ENCODE data around the gene FAT1. TPM values are rescaled to one million over a fixed set of nuclear protein-coding genes. Genes with fewer than 3 reads are reported as not detected.

Gene FAT1
- total RNA-seq, 2 donors from 2014 or later = not detected

DNA sequence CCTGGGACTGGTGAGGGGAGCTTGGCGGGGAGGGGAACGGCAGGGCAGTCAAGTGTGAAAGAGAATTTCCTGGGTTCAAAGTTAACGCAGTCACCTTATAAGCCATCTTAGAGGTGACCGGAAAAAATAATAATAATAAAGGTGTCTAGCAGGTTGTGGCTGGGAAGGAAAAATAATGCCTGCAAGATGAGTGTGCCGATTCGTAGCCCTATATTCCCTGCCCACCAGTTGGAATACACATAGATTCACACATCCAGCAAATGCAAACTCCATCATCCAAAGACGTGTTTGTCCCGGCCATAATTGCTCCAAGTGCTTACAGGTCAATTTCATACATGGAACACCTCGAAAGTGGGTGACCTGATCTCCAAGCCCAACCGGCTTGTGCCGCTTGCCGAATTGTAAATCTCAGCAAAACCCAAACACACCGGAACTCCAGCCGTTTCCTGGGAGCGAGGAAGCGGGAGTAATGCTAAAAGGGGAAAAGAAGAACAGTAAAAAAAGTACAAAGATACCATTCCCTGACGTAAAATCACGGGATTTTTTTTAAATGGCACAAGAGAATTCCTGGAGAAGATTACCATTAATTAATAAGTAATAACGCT is 1.3 kb upstream of the FAT1 start:
- no peak for ATAC-seq
- H3K4me1 Mint-ChIP-seq (ENCODE audit: low read depth in 2 of 2) = peaks cover 0 to 5% of the 10 kb centered on the region in 2 donors
- peaks cover 26 to 29% of the 10 kb centered on the region in 2 donors for H3K27me3 Mint-ChIP-seq
- H3K4me3 Mint-ChIP-seq = no peak overlapping the region
- no peak for DNase-seq (ENCODE audit: low spot score)
- H3K36me3 Mint-ChIP-seq = peaks cover 5% of the 10 kb centered on the region
- no peak overlapping the region for H3K27ac Mint-ChIP-seq
- H3K9me3 Mint-ChIP-seq = no peaks in the 10 kb centered on the region

GRCh38 chr4:186724058-186724863 is 605 bp upstream of the FAT1 start:
- Mint-ChIP-seq H3K9me3 (no peaks in the 10 kb centered on the region), H3K36me3 (peaks cover 5% of the 10 kb centered on the region), H3K27me3 (peaks cover 26 to 29% of the 10 kb centered on the region in 2 donors), H3K27ac (no peak overlapping the region), H3K4me1 (ENCODE audit: low read depth in 2 of 2) (peaks cover 0 to 5% of the 10 kb centered on the region in 2 donors), H3K4me3 (no peak overlapping the region)
- DNase-seq (ENCODE audit: low spot score) (no peak), ATAC-seq (no peak)

GRCh38 chr4:186722796-186723291 is 812 bp downstream of the FAT1 start:
- peaks cover 1% of the 10 kb centered on the region for H3K9me3 Mint-ChIP-seq
- H3K36me3 Mint-ChIP-seq = peaks cover 5% of the 10 kb centered on the region
- no peak overlapping the region for H3K27ac Mint-ChIP-seq
- DNase-seq (ENCODE audit: low spot score) (no peak), ATAC-seq (no peak)
- no peak overlapping the region for H3K4me3 Mint-ChIP-seq
- H3K27me3 Mint-ChIP-seq = peaks cover 23 to 26% of the 10 kb centered on the region in 2 donors
- H3K4me1 Mint-ChIP-seq (ENCODE audit: low read depth in 2 of 2) = peaks cover 0 to 5% of the 10 kb centered on the region in 2 donors

DNA sequence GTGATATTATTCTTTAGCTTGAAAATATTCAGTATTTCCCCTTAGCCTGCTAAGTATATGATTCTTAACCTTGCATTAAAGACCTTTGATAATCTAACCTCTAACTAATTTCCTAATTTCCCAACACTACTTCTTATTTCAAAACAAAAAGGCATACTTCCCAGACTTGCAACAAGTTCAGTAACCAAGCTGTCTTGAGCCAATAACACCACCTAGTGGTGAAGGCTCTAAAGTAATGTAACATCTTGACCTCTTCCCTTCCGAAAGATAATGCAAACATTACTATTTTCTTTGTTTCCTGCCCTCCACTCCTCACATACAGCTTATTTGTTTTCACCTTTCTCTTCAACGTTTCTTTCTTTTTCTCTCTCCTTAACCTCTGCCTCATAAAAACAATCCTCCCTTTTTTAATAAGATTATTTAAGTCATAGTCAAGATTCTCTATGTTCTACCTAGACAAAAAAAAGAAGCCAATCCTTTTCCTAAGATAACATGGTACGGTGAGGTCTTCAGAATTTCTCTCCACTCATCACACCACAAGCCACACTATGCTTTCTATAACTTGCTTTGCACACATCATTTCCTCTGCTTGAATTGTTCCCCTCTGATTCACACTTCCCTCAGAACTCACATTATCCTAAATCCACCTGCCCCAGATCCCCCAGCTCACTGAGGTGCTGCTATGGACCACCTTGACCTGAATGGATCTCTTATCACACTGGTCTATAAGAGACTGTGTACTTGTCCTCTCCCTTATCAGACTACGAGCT is 3.5 kb downstream of the FAT1 start:
- H3K4me1 Mint-ChIP-seq (ENCODE audit: low read depth in 2 of 2) = no peaks in the 10 kb centered on the region
- H3K36me3 Mint-ChIP-seq = peaks cover 5% of the 10 kb centered on the region
- ATAC-seq = no peak
- H3K27ac Mint-ChIP-seq = no peak overlapping the region
- H3K4me3 Mint-ChIP-seq = no peak overlapping the region
- H3K9me3 Mint-ChIP-seq = peaks cover 4% of the 10 kb centered on the region
- peaks cover 12 to 13% of the 10 kb centered on the region in 2 donors for H3K27me3 Mint-ChIP-seq
- no peak for DNase-seq (ENCODE audit: low spot score)

DNA sequence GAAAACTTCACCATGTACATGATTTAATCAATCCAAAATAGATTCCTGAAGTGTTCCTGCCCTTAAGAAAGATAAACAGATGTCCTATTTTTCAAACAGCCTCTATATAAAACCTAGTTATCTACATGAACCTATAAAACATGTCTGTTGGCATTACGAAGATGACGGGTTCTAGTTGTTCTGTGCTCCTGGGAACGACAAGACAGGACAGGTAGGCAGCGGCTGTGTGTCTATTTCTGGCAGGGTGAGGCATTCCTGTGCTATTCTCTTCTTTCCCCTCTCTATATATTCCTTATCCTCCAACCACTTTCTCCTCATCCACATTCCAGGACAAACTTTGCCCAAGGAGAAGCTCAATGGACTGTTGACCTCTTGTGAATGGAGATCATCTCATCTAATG is 6.1 kb downstream of the FAT1 start:
- ATAC-seq (no peak), DNase-seq (ENCODE audit: low spot score) (no peak)
- no peak overlapping the region for H3K27ac Mint-ChIP-seq
- H3K4me1 Mint-ChIP-seq (ENCODE audit: low read depth in 2 of 2) = no peaks in the 10 kb centered on the region
- peaks cover under 1% of the 10 kb centered on the region for H3K36me3 Mint-ChIP-seq
- peaks cover 4% of the 10 kb centered on the region for H3K9me3 Mint-ChIP-seq
- H3K27me3 Mint-ChIP-seq = peaks cover 2 to 3% of the 10 kb centered on the region in 2 donors
- no peak overlapping the region for H3K4me3 Mint-ChIP-seq

DNA sequence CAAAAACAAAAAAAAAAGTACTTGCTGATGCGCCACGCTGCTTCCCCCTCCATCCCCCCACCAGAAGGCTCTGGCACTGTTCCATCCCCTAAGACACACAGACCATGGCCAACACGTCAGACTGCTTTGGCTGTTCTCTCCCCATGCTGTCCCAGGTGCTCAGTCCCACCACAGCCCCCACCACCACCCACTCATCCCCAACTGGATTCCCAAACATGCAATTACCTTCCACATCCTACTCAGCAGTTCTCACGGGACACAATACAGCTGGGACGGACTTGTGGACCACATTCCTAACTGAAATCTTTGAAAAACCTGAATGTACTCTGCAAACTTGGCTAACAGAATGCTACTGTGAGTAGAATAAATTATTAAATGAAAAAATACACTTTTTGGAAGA is 8.6 kb downstream of the FAT1 start:
- DNase-seq (ENCODE audit: low spot score) (no peak), ATAC-seq (no peak)
- H3K4me3 Mint-ChIP-seq = no peak overlapping the region
- no peaks in the 10 kb centered on the region for H3K4me1 Mint-ChIP-seq (ENCODE audit: low read depth in 2 of 2)
- H3K27me3 Mint-ChIP-seq = no peaks in the 10 kb centered on the region
- no peak overlapping the region for H3K27ac Mint-ChIP-seq
- H3K9me3 Mint-ChIP-seq = peaks cover 4% of the 10 kb centered on the region
- no peaks in the 10 kb centered on the region for H3K36me3 Mint-ChIP-seq

DNA sequence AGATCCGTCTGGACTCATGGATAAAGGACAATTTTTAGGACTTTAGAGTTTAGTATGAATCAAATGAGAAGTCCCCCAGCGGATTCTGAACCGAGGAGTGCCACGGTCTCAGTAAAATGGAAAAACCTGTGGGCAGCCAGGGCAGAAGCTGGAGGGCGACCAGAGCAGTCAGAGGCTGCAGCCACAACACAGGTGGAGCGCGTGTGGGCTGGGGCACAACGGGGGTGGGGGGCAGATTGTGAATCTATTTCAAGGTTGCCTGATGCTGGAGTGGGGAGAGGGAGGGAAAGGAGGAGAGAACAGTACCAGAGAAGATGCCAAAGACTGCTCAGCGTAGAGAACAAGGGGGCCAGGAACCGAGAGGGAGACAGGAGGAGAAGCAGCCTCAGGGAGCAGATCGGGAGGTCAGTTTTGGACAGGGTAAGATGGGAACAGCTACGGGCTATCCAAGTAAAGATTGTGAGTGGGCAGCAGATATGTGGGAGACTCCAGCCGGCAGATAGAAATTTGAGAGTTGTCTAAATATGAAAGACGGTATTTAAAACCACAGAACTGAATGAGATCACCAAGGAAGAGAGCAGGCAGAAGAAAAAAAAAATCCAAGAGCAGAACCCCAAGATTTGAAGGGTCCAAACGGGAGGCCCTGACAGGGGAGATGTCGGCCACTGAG is 9.5 kb downstream of the FAT1 start:
- ATAC-seq = no peak

DNA sequence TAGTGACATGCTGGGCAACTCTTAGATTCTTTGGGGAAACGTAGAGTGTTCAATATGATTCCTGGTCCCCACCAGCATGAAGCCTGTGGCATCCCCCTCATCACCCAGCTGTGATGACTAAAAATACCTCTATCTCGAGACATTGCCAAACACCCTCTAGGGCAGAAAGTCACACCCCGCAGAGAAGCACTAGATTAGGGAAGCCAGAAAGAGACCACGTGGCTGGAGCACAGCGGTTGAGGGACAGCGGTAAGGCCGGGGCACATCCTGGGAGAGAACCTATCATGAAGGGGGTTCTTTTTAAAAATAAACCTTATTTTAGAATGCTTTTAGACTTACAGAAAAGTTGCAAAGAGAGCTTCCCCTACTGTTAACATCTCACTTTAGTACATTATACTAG is 11.0 kb downstream of the FAT1 start:
- Mint-ChIP-seq H3K27ac (no peak overlapping the region), H3K4me3 (no peak overlapping the region), H3K4me1 (ENCODE audit: low read depth in 2 of 2) (no peaks in the 10 kb centered on the region), H3K9me3 (peaks cover 6% of the 10 kb centered on the region), H3K36me3 (no peaks in the 10 kb centered on the region), H3K27me3 (no peaks in the 10 kb centered on the region)
- DNase-seq (ENCODE audit: low spot score) = no peak
- ATAC-seq = no peak

More for the DNA sequence above, 9.5 kb downstream of the FAT1 start:
- Mint-ChIP-seq H3K36me3 (no peaks in the 10 kb centered on the region), H3K9me3 (peaks cover 8% of the 10 kb centered on the region), H3K4me1 (ENCODE audit: low read depth in 2 of 2) (no peaks in the 10 kb centered on the region), H3K27me3 (no peaks in the 10 kb centered on the region), H3K4me3 (no peak overlapping the region), H3K27ac (no peak overlapping the region)
- no peak for DNase-seq (ENCODE audit: low spot score)

DNA sequence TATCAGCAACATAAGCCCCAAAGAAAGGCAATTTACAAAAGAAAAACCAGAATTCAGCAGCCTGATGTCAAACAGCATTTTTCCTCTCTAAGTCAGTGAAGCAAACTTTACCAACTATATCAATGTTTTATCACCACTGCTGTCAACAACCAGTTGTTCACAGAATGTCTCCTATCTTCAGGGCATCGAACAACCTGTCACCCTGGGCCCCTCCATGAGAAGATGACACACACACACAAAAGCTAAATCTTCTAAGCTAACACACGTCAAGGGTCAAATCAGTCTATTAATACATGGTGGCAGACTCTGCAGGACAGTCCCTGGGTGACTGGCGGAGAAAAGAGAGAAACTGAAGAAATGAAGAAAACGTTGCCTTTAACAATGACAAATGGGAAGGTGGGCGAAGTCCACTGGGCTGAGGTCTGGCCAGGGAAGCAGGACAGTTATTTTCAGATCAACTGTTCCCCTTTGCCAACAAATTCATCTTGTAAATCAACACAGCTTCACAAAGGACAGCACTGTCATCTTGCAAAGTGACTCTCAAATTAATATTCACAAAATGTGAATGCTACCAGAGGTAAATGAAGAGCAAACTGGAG is 13.0 kb downstream of the FAT1 start:
- H3K27me3 Mint-ChIP-seq = no peaks in the 10 kb centered on the region
- no peak for DNase-seq (ENCODE audit: low spot score)
- H3K4me3 Mint-ChIP-seq = no peak overlapping the region
- ATAC-seq = no peak
- peaks cover 8% of the 10 kb centered on the region for H3K9me3 Mint-ChIP-seq
- no peak overlapping the region for H3K27ac Mint-ChIP-seq
- no peaks in the 10 kb centered on the region for H3K4me1 Mint-ChIP-seq (ENCODE audit: low read depth in 2 of 2)
- no peaks in the 10 kb centered on the region for H3K36me3 Mint-ChIP-seq

DNA sequence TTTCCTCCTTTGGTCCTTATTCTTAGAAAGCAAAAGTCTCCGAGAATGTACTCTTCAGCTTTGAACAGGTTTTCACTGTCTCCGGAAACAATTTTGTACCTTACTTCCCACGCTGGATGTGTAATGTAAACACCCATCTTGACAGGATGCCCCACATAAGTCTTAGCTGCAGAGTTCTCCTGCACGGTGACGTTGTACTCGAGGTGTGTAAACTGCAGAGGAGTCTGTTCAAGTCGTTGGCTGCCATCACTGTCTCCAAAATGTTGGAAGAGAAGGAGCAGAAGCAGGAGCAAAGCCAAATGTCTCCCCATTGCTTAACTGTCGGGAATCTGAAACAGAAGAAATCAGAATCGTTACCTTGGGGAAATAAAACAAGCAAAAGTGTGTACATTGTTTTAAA is 14.1 kb downstream of the FAT1 start:
- ATAC-seq = no peak
- Mint-ChIP-seq H3K9me3 (peaks cover 8% of the 10 kb centered on the region), H3K27me3 (no peaks in the 10 kb centered on the region), H3K4me3 (no peak overlapping the region), H3K36me3 (no peaks in the 10 kb centered on the region), H3K4me1 (ENCODE audit: low read depth in 2 of 2) (no peaks in the 10 kb centered on the region), H3K27ac (no peak overlapping the region)
- DNase-seq (ENCODE audit: low spot score) = no peak

- H3K4me1 Mint-ChIP-seq (ENCODE audit: low read depth in 2 of 2) = no peaks in the 10 kb centered on the region
- no peak overlapping the region for H3K27ac Mint-ChIP-seq
- H3K4me3 Mint-ChIP-seq = no peak overlapping the region
- H3K9me3 Mint-ChIP-seq = peaks cover 8% of the 10 kb centered on the region
- DNase-seq (ENCODE audit: low spot score) (no peak), ATAC-seq (no peak)
- H3K27me3 Mint-ChIP-seq = no peaks in the 10 kb centered on the region
- no peaks in the 10 kb centered on the region for H3K36me3 Mint-ChIP-seq
Observed at GRCh38 chr4:186708554-186708953, 15.1 kb downstream of the FAT1 start.

GRCh38 chr4:186707996-186708395 is 15.7 kb downstream of the FAT1 start:
- H3K4me3 Mint-ChIP-seq = no peak overlapping the region
- H3K36me3 Mint-ChIP-seq = no peaks in the 10 kb centered on the region
- no peaks in the 10 kb centered on the region for H3K27me3 Mint-ChIP-seq
- DNase-seq (ENCODE audit: low spot score) (no peak), ATAC-seq (no peak)
- H3K4me1 Mint-ChIP-seq (ENCODE audit: low read depth in 2 of 2) = no peaks in the 10 kb centered on the region
- no peak overlapping the region for H3K27ac Mint-ChIP-seq
- H3K9me3 Mint-ChIP-seq = peaks cover 8% of the 10 kb centered on the region

GRCh38 chr4:186707574-186707973 is 16.1 kb downstream of the FAT1 start:
- H3K4me3 Mint-ChIP-seq = no peak overlapping the region
- no peaks in the 10 kb centered on the region for H3K27me3 Mint-ChIP-seq
- no peaks in the 10 kb centered on the region for H3K36me3 Mint-ChIP-seq
- H3K9me3 Mint-ChIP-seq = peaks cover 8% of the 10 kb centered on the region
- ATAC-seq (no peak), DNase-seq (ENCODE audit: low spot score) (no peak)
- no peak overlapping the region for H3K27ac Mint-ChIP-seq
- no peaks in the 10 kb centered on the region for H3K4me1 Mint-ChIP-seq (ENCODE audit: low read depth in 2 of 2)
